ENCODE results near the gene CNFN.

CNFN gene, protein sequence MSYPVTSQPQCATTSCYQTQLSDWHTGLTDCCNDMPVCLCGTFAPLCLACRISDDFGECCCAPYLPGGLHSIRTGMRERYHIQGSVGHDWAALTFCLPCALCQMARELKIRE

DNA sequence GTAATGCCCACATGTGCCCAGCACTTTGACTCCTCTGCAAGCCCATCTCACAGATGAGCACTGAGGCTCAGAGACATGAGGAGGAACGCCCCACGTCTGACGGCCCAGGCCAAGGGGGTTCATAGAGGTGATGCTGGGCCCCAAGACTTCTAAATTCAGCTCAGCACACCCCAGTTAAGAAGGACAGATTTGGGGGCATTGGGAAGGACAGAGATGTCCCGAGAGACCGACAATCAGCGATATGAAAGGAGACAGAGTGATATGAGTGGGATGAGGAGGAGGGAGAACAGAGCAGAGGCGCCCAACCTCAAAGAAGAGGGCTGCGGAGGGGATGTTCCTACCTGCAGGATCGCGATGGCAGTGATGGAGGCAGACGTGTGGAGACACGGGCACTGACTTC is at the start of gene CNFN:
Gene CNFN (minus strand): TSS at position 399 of the 400 bp plus-strand sequence. CDS start 1,260 bp downstream, outside the sequence.
- DNase-seq: no peak

DNA sequence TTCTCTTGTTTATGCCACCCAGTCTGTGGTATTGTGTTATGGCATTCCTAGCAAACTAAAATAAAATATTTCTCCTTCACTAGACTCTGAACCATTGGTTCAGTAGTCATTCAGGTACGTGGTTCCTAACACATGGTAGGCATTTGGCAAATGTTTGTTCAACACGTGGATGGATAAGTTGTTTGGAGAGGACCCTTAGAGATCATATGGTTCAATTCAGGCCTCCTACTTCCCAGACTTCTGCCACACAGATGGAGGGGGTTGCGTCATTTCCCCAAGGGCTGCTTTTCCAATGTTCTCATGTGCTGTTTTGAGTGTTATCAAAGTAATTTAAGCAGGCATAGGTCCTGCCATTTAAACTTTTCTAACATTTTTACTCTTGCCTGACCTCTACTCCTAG is 45.9 kb upstream of the CNFN start:
- no peak for DNase-seq

DNA sequence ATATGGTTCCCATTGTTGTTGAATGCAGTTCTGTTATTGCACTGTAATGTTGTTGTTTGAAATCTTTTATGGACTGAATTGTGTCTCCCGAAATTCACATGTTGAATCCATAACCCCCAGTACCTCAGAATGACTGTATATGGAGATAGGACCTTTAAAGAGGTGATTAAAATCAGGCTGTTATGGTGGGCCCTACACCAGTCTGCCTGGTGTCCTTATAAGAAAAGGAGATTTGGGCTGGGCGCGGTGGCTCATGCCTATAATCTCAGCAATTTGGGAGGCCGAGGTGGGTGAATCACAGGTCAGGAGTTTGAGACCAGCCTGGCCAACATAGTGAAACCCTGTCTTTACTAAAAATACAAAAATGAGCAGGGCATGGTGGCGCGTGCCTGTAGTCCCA is 45.2 kb upstream of the CNFN start:
- no peak for DNase-seq

DNA sequence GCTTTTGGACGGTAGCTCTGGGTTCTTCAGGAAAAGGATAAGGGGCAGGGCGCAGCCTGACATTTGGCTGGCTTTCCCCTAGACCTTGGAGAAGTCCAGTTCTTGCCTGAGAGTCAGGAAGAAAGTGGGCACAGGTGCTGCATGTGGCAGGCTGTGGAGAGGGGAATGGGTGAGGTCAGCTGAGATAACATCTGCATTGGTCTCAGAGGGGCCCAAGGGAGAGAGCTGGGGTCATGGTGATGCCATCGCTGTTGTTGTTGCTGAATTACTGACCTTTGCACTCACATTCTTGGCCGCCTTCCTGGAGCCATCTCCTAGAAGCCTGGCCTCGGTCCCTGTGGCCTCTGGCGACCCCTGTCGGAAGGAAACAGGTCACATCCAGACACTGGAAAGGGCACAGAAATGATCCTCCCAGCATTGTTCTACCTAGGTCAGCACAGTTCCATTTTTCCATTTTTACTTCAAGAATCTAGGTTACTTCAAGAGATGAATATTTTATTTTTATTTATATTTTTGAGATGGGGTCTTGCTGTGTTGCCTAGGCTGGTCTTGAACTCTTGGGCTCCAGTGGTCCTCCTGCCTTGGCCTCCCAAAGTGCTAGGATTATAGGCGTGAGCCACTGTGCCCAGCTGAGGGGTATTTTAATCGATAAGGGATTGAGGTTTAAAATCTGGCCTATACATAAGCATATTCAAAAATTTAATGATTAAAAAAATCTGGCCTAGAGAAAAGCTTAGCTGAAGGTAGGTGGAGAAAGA is 43.6 kb upstream of the CNFN start:
- DNase-seq: peak; percentile 62 to 74

DNA sequence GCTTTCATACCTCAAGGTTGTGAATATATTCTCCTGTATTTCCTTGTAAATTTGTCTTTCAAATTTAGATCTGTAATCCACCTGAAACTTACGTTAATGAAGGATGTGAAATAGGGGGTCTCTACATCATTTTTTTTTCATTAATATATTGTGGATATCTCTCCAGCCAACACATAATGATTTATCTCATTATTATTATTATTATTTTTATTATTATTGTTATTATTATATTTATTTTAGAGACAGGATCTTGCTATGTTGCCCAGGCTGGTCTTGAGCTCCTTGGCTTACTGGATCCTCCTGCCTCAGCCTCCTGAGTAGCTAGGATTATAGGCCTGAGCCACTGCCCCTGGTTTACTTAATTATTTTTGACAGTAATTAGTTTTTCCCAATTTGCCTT is 41.4 kb upstream of the CNFN start:
- DNase-seq: no peak

DNA sequence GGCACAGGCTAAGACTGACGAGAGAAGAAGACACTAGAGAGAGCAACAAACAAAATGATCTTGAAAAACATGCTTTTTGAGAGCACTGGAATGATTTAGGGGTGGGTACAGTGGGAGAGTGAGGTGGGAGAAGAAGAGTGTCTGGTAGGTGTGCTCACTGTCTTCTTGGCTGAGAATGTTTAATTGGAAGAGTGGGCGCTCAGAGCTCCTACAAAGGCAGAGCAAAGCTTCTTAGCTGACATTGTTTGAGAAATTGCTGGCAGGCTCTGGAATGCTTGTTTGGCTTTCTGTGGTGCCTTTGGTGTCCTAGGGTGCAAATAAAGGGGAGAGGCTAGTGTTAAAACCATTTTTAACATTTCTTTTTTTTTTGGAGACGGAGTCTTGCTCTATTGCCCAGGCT is 38.6 kb upstream of the CNFN start:
- no peak for DNase-seq

DNA sequence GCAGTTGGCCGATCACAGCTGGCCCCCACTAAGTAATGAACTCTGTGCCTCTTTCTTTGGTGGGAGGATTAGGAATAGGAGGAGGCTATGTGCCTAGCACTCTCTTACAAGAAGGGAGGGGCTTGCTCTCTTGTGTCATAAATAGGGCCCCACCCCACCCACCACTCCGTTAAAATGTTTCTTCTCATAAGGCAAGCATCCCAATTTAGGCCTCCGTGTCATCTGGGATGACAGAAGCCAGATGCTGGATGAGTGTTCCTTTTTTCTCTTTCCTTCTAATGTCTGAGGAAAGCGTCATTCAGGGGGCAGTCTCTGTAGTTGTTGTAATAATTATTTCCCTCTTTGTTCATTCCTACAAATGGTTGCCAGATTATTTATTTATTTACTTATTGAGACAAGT is 37.2 kb upstream of the CNFN start, which contains the start of gene LIPE:
Gene LIPE (minus strand): TSS at position 76 of the 400 bp plus-strand sequence. CDS start 239 bp downstream, outside the sequence.
- no peak for DNase-seq

DNA sequence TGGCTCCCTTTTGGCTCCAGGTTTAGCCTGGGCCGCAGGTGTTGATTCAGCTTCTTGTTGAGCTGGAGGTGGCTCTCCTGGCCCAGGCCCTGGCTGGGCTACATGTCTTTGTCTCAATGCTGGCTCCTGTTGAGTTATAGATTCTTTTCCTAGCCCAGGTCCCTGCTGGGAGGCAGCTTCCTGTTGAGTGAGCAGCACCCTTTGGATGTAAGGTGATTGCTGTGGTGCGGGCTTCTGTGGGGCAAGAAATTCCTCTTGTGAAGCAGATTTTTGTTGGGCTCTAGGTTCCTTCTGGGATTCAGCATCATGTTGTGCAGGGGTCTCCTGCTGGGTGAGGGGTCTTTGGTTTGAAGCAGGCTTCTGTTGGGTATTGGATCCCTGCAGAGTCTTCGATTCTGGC is 36.5 kb upstream of the CNFN start:
- DNase-seq: no peak

DNA sequence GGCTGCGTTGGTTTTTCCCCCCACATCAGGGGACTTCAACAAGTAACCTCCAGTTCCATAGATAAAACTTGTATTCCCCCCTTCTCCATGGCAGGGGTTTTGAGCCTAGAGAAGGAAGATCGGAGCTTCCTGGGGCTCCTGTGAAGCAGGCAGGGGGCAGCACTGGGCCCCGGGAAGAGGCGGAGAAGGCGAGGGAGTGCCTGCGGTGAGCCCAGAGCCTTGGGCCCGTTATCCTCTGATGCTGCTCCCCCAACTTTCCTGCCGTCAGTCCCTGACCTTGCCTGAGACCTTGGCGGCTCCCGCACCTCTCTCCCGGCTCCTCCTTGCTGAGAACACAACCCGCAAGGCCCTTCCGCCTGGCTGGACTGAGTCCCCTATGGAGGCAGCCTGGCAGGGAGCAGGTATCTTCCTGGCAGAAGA is 34.6 kb upstream of the CNFN start:
- DNase-seq: no peak

DNA sequence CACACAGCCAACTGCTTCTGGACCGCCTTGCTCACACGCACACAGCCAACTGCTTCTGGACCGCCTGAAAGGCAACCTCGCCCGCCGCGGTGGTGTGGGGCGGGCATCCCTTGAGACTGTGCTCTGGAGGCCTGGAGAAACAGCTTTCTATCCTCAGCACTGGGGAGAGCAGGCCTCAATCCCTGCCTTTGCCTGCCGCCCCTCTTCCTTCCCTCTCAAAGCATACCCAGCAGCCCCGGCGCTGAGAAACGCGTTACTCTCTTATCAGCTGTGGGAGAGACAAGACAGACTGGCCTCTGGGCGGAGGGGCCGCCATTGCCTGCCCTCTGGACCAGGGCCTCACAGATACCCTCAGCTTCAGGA is 34.2 kb upstream of the CNFN start:
- DNase-seq: no peak

DNA sequence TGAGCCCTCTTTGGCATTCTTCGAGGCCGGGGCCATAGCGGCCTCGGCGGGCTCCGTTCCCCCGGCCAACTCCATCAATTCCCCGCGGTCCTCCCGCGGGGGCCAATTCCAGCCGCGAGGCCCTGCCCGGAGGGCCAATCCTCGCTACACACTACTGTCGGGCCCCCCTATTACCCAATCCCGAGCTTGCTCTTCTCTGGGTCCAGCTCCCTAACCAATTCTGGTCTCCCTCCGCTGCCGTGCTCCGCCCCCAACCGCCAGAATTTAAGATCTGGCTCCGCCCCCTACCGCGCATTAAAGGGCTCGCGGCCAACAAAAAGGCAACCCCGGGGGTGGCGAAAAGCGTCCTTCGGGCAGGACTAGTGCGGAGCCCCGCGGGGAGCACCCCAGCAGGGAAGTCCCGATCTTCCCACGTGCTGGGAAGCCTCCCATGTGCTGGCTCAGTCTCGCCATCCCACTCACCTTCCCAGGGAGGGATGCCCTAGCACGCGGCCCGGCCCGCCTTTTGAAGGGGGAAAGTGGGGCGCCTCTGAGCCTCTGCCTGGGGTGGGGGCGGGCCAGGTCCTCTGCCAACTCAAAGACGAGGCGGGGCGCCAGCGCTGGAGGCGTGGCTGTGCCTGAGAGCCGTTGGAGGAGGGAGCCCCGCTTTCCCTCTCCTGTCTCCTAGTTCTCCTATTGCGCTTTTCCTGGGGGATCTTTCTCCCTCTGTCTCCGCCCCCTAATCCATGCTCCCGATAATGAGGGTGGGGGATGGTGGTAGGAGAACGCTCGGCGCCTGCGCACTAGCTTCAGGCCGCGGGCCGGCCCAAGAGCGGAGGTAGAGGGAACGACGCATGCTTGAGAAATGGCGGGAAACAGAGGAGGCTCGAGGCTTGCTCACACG is 33.6 kb upstream of the CNFN start:
- DNase-seq: peak; percentile 92 to 95

DNA sequence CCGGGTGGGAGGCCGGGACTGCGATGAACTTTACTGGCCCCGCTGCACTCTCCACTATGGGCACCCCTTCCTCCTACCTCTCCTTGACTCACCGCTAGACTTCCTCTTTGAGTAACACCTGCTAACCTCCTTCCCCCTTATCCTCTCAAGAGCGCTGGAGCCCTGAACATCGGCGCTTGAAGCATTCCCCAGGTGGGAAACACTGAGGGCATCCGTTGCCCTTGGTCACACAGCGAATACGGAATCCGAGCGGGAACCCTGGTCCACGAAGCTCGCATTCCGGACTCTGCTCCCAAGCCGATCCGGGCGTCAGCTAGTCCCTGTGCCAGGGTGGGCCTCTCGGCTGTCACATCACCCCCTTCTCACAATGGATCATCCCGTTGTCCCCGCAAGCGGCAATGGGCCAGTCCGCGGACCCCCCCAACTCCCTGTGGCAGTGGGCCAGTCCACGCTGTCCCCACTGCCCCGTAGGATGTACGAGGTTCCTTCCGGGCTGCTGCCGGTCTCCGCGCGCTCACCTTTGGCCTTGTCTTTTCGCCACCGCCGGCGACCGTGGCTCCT is 32.9 kb upstream of the CNFN start:
- peak; percentile 51 to 72 for DNase-seq

DNA sequence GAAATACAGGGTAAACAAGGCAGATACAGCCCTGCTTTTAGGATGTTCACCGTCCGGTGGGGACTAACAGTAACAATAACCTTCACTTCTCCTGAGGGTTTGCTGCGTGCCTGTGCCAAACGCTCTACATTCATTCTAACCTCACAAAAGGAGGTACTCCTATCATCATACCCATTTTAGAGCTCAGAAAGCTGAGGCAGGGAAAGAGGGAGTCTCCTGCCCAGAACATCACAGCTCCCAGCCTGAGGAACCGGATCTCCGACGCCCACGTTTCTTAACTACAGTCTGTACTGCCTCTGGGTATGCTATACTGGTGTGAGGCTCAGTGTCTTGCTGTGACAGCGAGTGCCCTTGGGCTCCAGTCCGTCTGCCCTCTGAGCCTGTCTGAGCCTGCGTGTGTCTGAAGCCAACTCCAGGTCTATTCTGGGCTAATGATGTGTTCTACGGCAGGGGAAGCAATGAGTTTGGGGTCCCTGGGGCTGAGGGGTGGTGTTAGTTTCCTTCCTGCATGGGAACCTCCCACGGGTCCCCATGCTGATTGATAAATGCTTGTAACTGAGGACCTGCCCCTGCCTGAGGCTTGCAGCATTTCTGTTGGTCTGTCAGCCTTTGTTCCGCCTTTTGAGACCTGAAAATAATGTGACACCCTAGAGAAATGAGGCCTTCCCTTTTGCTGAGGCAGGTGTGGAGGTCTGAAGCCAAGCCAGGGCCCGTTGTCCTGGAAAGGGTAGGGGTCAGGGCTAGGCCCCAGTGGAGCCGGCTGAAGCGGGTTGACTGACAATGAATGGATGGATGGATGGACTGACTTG is 32.2 kb upstream of the CNFN start:
- no peak for DNase-seq

DNA sequence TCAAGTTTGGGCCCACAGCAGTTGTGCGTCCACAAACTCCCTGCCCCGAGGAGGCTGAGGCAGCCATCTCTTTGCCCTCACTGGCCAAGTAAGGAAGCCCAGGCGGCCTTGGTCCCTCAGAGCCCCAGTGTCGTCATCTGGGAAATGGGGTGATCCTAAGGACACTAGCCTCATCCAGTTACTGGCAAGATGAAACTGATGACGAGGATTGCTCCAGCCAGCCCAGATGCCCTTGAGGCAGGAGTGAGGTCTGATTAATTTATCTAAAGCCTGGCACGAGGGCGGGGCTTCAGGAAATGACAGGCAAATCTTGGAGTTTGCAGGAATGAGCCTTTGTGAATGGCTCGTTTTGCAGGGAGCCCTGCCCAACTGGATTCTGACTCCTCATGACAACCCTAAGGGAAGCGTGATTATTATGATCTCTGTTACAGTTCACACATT is 31.5 kb upstream of the CNFN start:
- DNase-seq: no peak

DNA sequence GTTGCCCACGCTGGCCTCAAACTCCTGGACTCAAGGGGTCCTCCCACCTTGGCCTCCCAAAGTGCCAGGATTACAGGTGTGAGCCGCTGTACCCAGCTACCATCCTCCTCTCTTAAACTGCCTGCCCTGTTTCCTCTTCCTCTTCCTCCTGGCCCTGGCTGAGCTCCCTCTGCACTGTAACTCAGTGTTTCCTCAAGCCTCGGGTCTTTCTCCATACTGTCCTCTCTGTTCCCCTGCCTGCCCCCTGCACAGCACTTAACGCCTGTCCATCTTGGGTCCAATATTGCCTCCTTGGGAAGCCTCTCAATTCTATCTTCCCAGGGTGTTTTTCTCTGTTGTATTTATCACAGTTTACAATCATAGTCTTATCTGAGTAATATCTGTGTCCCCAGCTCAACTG is 31.0 kb upstream of the CNFN start:
- no peak for DNase-seq

DNA sequence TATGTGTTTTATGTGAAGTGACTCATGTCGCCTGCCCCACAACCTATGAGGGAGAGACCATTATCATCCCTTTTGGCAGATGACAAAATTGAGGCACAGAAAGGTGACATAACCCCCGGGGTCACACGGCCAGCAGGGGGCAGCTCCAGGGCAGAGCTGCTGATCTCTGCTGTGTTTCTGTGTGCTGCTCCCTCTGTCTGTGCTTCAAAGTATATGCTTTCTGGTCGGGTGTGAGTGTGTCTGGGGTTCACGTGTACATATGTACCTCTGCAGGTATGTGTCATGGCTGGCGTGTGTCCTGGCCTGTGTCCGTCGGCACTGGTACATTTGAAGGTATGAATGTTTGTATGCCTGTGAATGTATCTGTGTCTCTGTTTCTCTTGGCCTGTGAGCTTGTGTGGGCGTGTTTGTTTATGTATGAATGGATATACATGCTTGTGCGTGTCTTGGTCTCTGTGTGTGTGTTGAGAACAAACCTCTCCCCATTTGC is 30.0 kb upstream of the CNFN start:
- DNase-seq: peak; percentile 73 to 84

DNA sequence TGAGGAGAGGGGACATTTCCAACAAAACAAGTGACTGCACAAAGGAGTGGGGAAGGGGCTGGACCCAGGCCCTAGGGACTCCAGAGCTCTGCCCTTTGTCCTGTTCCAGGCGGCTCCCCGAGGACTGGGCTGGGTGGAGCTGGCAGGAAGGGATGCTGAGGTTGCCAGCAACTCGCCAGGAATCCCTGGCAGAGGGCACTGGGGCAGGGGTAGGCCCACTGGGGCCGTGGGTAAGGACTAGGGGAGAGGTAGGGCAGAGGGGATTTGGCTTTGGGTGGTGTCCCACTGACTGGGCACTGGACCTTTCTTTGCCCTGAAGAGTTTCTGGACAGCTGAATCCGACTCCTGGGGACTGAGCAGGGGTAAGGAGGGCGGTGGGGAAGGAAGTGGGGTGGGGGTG is 29.2 kb upstream of the CNFN start:
- no peak for DNase-seq

DNA sequence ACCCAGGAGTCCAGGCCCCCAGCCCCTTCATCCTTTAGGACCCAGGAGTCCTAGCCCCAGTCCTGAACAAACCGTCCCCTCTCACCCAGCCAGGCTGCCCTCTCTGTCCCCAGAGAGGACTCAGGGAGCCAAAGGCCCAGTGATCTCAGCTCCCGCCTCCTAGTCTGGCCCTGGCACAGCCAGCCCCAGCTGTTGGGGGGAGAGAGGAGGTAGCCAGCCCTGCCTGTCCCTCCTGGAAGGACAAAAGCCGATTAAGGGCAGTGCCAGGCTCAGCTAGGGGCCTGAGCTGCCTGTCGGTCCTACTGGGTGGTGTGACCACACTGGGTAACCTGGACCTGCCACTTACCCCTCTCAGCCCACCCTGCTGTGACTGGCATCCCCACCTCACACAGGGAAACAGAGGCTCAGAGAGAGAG is 22.6 kb upstream of the CNFN start:
- DNase-seq: no peak

DNA sequence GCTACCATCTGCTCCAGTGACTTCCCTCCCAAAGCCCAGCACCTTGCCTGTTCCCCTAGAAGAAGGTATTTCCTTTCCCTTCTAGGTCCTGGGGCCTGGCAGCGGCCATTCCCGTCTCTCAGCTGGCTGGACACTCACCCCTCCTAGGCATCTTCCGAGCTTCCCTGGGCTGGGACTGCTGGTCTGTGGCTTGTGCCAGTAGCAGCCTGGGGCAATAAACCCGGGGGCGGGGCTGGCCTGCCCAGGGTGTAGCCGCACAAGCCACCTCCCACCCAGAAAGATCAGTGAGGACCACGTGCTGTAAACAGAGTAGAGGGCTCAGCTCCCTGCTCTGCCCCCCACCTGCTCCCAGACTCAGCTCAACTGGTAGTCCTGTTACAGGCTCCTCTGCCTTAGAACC is 22.1 kb upstream of the CNFN start:
- no peak for DNase-seq

DNA sequence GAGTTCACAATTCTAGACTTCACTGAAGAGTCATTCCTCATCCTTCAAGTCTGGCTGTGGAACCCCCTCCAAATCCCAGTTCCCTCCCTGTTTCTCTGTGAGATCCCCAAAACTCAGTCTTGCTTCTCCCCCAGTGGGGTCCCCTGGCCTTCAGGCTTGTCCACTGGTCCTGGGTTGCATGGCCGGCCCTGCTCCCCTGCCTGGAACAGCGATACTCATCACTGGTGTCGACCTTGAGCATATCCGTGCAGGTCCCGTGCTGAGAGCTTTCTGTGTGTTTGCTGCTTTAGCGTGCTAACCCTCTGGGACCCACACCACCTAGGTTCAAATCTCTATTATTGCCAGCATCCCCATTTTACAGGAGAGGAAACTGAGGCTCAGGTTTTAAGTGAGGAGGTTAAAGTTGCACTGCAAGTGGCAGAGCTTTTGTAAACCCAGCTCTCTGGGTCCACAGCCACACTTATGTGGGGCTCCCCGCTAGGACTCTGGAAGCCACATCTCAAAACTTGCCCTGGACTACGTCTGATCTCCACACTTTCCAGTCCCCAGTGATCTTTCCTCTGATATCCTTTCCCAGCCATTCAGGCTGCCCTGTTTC is 21.6 kb upstream of the CNFN start:
- no peak for DNase-seq

DNA sequence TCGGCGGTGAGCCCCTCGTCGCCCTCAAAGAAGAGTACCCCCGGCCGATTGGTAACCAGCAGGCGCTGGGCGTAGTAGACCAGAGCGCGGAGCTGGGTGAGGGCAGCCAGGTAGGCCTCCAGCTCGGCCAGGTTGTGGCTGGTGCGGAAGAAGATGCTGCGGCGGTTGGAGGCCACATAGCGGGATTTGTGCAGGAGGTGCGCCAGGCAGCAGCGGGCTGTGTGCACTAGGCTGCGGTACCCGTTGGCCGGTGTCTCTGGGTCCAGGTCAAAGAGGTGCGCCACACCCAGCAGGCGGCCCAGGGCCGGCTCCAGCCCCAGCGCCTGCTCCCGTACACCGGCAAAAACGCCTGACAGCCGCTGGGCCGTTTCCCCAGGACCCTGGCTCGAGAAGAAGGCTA is 20.3 kb upstream of the CNFN start:
- no peak for DNase-seq

DNA sequence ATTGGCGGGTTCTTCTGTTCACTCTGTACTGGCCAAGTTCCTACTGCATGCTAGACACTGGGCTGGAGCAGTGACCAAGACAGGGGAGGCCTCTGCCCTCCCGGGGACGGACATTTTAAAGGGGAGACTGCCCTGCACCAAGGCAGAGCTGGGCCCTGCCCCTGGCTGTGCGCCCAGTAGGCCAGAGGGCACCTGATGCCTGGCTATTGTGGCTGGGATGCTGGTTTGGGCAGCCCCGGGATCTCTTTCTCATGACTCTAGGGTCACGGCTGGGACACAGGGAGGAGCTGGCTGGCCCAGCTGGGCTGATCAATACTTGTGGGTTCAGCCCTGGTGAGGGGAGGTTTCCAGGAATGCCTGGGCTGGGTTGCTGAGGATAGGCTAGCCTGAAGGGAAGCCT is 19.4 kb upstream of the CNFN start:
- no peak for DNase-seq
